Glutamatergic neuron (in vitro differentiated cells): ENCODE results near the gene DNMT1. TPM values are rescaled to one million over a fixed set of nuclear protein-coding genes. Genes with fewer than 3 reads are reported as not detected.

ENCODE experiments used
- DNase-seq: peaks from one replicate; pipeline ENCODE4 v3.0.0; 2022
- H3K27ac Mint-ChIP-seq: one replicate; pipeline ENCODE4 v1.8.0; 2020; ENCODE audit warnings: mild to moderate bottlenecking, mixed read lengths, inconsistent platforms; ENCODE audit not compliant: unreplicated experiment
- H3K27me3 Mint-ChIP-seq: one replicate; pipeline ENCODE4 v1.8.0; 2020; ENCODE audit warnings: mild to moderate bottlenecking, moderate library complexity, mixed read lengths, inconsistent platforms; ENCODE audit not compliant: unreplicated experiment
- H3K36me3 Mint-ChIP-seq: one replicate; pipeline ENCODE4 v1.8.0; 2020; ENCODE audit warnings: mild to moderate bottlenecking, mixed read lengths, inconsistent platforms; ENCODE audit not compliant: unreplicated experiment
- H3K4me1 Mint-ChIP-seq: one replicate; pipeline ENCODE4 v1.8.0; 2020; ENCODE audit warnings: mild to moderate bottlenecking, low read depth, mixed read lengths, inconsistent platforms; ENCODE audit not compliant: unreplicated experiment
- H3K4me3 Mint-ChIP-seq: one replicate; pipeline ENCODE4 v1.8.0; 2020; ENCODE audit warnings: mild to moderate bottlenecking, mixed read lengths, inconsistent platforms; ENCODE audit not compliant: unreplicated experiment
- H3K9me3 Mint-ChIP-seq: one replicate; pipeline ENCODE4 v1.8.0; 2020; ENCODE audit warnings: mild to moderate bottlenecking, moderate library complexity, mixed read lengths, inconsistent platforms; ENCODE audit not compliant: unreplicated experiment
- CTCF ChIP-seq: fragments of 200-600 bp; sonication (generic); IDR thresholded peaks from one replicate; pipeline ENCODE4 v1.5.0; 2021; ENCODE audit not compliant: partially characterized antibody, unreplicated experiment
- total RNA-seq: library from RNA; stranded (reverse); fragmentation: NEBNext Ultra II Directional; extraction: Animal tissue kit (Norgen Biotek cat#: 25700); gene quantifications from one replicate; pipeline ENCODE4 v1.2.1, GENCODE V29; 2021; ENCODE audit not compliant: unreplicated experiment

The DNMT1 gene
- total RNA-seq, 1 donor from 2014 or later: 129 TPM

GRCh38 chr19:10158071-10158470 lies 36.7 kb downstream of the DNMT1 start:
- no peaks in the 10 kb centered on the region for H3K4me1 Mint-ChIP-seq
- no peak overlapping the region for H3K4me3 Mint-ChIP-seq
- TF ChIP-seq CTCF: no peak
- H3K27ac Mint-ChIP-seq: no peak overlapping the region
- peaks cover 4% of the 10 kb centered on the region for H3K36me3 Mint-ChIP-seq
- peaks cover 1% of the 10 kb centered on the region for H3K9me3 Mint-ChIP-seq
- no peak for DNase-seq
- H3K27me3 Mint-ChIP-seq: peaks cover 1% of the 10 kb centered on the region

GRCh38 chr19:10155839-10156238 lies 38.9 kb downstream of the DNMT1 start:
- Mint-ChIP-seq H3K27me3 (peaks cover 1% of the 10 kb centered on the region), H3K4me1 (no peaks in the 10 kb centered on the region), H3K9me3 (no peaks in the 10 kb centered on the region), H3K4me3 (no peak overlapping the region), H3K27ac (no peak overlapping the region), H3K36me3 (peaks cover 8% of the 10 kb centered on the region)
- no peak for TF ChIP-seq CTCF
- DNase-seq: no peak

GRCh38 chr19:10152100-10152499 lies 42.7 kb downstream of the DNMT1 start:
- H3K4me1 Mint-ChIP-seq: no peaks in the 10 kb centered on the region
- H3K27ac Mint-ChIP-seq: no peak overlapping the region
- H3K9me3 Mint-ChIP-seq: no peaks in the 10 kb centered on the region
- H3K36me3 Mint-ChIP-seq: peaks cover 9% of the 10 kb centered on the region
- DNase-seq: no peak
- H3K27me3 Mint-ChIP-seq: no peaks in the 10 kb centered on the region
- TF ChIP-seq CTCF: no peak
- no peak overlapping the region for H3K4me3 Mint-ChIP-seq

DNA sequence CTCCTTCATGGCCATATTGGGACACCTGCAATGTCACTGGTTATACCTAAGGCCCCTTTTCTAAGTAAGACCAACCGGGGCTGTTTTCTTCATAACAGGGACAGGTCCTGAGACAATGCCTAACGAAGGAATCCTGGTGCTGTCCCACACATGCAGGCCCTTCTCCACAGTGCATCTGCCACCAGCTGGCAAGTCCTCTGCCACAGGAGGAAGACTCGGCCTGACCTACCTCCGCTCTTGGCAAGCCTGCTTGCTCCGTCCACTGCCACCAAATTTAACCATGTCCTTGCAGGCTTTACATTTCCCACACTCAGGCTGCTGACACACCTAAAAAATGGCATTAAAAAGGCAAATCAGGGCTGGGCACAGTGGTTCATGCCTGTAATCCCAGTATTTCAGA lies 43.2 kb downstream of the DNMT1 start:
- Mint-ChIP-seq H3K4me3 (no peak overlapping the region), H3K4me1 (no peaks in the 10 kb centered on the region), H3K27ac (no peak overlapping the region), H3K27me3 (no peaks in the 10 kb centered on the region), H3K9me3 (no peaks in the 10 kb centered on the region), H3K36me3 (peaks cover 9% of the 10 kb centered on the region)
- no peak for DNase-seq
- no peak for TF ChIP-seq CTCF

DNA sequence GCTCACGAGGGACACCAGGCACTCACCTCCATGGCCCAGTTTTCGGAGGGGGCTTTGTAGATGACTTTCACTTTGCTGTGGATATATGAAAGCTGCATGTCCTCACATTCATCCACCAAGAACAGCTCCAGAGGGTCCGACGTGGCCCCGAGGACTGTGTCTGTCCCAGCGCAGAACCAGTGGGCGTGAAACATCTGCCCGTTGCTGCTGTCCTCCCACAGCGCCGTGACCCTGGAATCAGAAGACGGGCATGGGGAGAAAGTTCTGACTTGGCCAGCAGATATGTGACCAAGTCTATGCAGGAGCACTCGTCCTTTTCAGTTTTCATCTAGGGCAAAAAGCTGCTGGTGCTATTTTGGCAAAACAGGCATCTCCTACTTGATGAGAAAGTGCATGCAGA lies 45.3 kb downstream of the DNMT1 start:
- Mint-ChIP-seq H3K4me1 (no peaks in the 10 kb centered on the region), H3K27ac (no peak overlapping the region), H3K27me3 (no peaks in the 10 kb centered on the region), H3K36me3 (peaks cover 13% of the 10 kb centered on the region), H3K9me3 (no peaks in the 10 kb centered on the region), H3K4me3 (no peak overlapping the region)
- TF ChIP-seq CTCF: no peak
- no peak for DNase-seq
